ENCODE measurements around the gene MYCBPAP.

Gene MYCBPAP

DNA sequence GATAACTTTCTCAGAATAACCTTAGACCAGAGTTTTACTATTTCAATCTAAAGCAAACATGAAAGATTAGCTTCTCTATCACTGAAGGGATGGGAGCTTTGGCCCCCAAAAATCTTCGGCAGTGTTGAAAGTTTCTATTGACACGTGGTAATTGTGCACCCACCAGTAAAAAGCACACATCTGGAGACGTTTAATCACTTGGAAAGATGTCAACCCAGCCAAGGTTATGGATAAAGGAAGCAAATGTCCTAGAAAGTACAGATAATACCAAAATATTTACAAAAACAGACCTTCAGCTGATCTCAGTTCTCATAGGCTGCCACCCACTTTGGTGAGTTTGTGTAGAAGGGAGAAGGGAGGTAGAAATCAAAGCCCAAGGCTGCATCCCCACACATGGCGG, 5.3 kb downstream of the MYCBPAP start:
- H2AFZ ChIP-seq (ENCODE audit: low read length): no peak overlapping the region
- TF ChIP-seq EZH2phosphoT487 (IDR thresholded peaks at IDR 0.05; ENCODE audit: low read length) (no peak), EZH2 (optimal IDR thresholded peaks at IDR 0.05; ENCODE audit: low read depth, low read length) (no peak)
- TF ChIP-seq, protein P1, sequence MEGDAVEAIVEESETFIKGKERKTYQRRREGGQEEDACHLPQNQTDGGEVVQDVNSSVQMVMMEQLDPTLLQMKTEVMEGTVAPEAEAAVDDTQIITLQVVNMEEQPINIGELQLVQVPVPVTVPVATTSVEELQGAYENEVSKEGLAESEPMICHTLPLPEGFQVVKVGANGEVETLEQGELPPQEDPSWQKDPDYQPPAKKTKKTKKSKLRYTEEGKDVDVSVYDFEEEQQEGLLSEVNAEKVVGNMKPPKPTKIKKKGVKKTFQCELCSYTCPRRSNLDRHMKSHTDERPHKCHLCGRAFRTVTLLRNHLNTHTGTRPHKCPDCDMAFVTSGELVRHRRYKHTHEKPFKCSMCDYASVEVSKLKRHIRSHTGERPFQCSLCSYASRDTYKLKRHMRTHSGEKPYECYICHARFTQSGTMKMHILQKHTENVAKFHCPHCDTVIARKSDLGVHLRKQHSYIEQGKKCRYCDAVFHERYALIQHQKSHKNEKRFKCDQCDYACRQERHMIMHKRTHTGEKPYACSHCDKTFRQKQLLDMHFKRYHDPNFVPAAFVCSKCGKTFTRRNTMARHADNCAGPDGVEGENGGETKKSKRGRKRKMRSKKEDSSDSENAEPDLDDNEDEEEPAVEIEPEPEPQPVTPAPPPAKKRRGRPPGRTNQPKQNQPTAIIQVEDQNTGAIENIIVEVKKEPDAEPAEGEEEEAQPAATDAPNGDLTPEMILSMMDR (IDR thresholded peaks at IDR 0.05; ENCODE audit: low read length): no peak

DNA sequence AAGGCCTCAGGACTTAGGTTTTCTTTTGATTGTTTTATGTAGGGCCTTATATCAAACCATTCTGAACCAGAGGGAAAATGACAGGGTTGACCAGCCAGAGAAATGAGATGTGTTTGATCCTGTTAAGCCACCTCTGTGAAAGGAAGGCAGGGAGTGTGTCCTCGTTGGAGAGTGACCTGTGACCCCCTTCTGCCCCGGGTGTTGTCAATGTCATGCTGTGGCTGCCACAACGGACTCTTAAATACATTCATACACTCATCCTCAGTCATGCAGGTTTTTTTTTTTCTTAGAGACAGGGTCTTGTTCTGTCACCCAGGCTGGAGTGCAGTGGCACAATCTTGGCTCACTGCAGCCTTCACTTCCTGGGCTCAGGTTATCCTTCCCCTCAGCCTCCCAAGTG, 6.1 kb downstream of the MYCBPAP start:
- no peaks in the 10 kb centered on the region for H3K36me3 ChIP-seq (replicated peaks; ENCODE audit: insufficient read depth, low read length)
- H3K79me2 ChIP-seq (ENCODE audit: low read length): no peaks in the 10 kb centered on the region
- no peak overlapping the region for H2AFZ ChIP-seq (ENCODE audit: low read length)
- H3K4me1 ChIP-seq (ENCODE audit: low read length): no peaks in the 10 kb centered on the region
- no peak for DNase-seq
- no peak overlapping the region for H3K4me2 ChIP-seq (ENCODE audit: low read depth, low read length)
- no peaks in the 10 kb centered on the region for H3K9me3 ChIP-seq (replicated peaks; ENCODE audit: insufficient read depth, low read length)
- H3K9ac ChIP-seq (ENCODE audit: low read length): no peak overlapping the region
- no peaks in the 10 kb centered on the region for H3K9me2 ChIP-seq (replicated peaks; ENCODE audit: insufficient read depth, low read length)
- TF ChIP-seq, protein P1 (IDR thresholded peaks at IDR 0.05; ENCODE audit: low read length): no peak
- TF ChIP-seq EZH2phosphoT487 (IDR thresholded peaks at IDR 0.05; ENCODE audit: low read length): no peak
- no peak for TF ChIP-seq EZH2 (optimal IDR thresholded peaks at IDR 0.05; ENCODE audit: low read depth, low read length)
- H3K27me3 ChIP-seq (replicated peaks; ENCODE audit: insufficient read depth, low read length): no peaks in the 10 kb centered on the region
- H4K20me1 ChIP-seq (ENCODE audit: insufficient read depth, low read length): no peaks in the 10 kb centered on the region
- no peak overlapping the region for H3K4me3 ChIP-seq (ENCODE audit: low read length)
- H3K27ac ChIP-seq (ENCODE audit: low read length): no peak overlapping the region
- no peaks in the 10 kb centered on the region for H3F3A ChIP-seq (ENCODE audit: insufficient read depth, low read length)

More for the DNA sequence above, 5.3 kb downstream of the MYCBPAP start:
- Histone ChIP-seq H3K9me3 (replicated peaks; ENCODE audit: insufficient read depth, low read length) (no peaks in the 10 kb centered on the region), H3K4me1 (ENCODE audit: low read length) (no peaks in the 10 kb centered on the region), H3F3A (ENCODE audit: insufficient read depth, low read length) (no peaks in the 10 kb centered on the region), H3K9ac (ENCODE audit: low read length) (no peak overlapping the region), H4K20me1 (ENCODE audit: insufficient read depth, low read length) (no peaks in the 10 kb centered on the region), H3K4me3 (ENCODE audit: low read length) (no peak overlapping the region), H3K27ac (ENCODE audit: low read length) (no peak overlapping the region), H3K4me2 (ENCODE audit: low read depth, low read length) (no peak overlapping the region), H3K36me3 (replicated peaks; ENCODE audit: insufficient read depth, low read length) (no peaks in the 10 kb centered on the region), H3K27me3 (replicated peaks; ENCODE audit: insufficient read depth, low read length) (no peaks in the 10 kb centered on the region), H3K9me2 (replicated peaks; ENCODE audit: insufficient read depth, low read length) (no peaks in the 10 kb centered on the region), H3K79me2 (ENCODE audit: low read length) (no peaks in the 10 kb centered on the region)
- no peak for DNase-seq

DNA sequence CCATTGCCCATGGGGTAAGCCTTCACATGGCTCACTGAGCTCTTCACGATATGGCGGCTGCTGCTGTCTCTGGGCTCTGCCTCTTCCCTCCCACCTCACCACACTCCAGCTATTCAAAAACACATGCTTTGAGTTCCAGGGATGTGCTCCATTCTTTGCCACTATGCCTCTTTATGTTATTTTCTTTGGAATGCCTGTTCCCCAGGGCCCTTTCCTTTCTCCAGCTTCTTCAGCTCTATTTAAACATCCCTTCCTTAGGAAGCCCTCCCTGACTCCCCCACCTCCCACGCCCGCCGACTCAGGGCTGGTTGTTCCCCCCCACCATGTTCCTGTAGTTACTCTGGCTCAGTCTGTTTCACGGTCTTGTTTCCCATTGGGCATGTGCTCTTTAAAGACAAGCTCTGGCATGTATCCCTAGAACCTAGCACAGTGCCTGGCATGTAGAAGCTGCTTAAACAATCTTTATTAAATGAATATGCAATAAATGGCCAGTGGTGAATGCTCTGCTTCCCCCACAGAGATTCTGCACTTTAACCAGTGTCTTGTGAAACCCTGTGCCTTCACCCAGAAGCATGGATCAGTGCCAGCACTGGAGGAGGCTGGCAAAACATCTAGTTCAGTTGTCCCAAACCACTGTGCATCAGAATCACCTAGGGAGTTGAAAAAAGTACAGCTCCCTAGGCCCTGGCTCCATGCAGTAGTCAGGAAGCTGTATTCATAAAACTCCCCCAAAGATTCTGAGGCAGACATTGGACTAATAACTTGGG, 6.9 kb downstream of the MYCBPAP start:
- Histone ChIP-seq H3K9ac (ENCODE audit: low read length) (no peak overlapping the region), H3K27ac (ENCODE audit: low read length) (no peak overlapping the region), H3K9me3 (replicated peaks; ENCODE audit: insufficient read depth, low read length) (no peaks in the 10 kb centered on the region), H3K9me2 (replicated peaks; ENCODE audit: insufficient read depth, low read length) (no peaks in the 10 kb centered on the region), H3K4me1 (ENCODE audit: low read length) (no peaks in the 10 kb centered on the region), H3K4me3 (ENCODE audit: low read length) (no peak overlapping the region), H3F3A (ENCODE audit: insufficient read depth, low read length) (no peaks in the 10 kb centered on the region), H2AFZ (ENCODE audit: low read length) (no peak overlapping the region), H3K27me3 (replicated peaks; ENCODE audit: insufficient read depth, low read length) (no peaks in the 10 kb centered on the region), H3K4me2 (ENCODE audit: low read depth, low read length) (no peak overlapping the region), H3K36me3 (replicated peaks; ENCODE audit: insufficient read depth, low read length) (no peaks in the 10 kb centered on the region), H3K79me2 (ENCODE audit: low read length) (no peaks in the 10 kb centered on the region), H4K20me1 (ENCODE audit: insufficient read depth, low read length) (no peaks in the 10 kb centered on the region)
- DNase-seq: no peak
- TF ChIP-seq, protein P1 (IDR thresholded peaks at IDR 0.05; ENCODE audit: low read length): no peak
- no peak for TF ChIP-seq EZH2phosphoT487 (IDR thresholded peaks at IDR 0.05; ENCODE audit: low read length)
